Mesendoderm (in vitro differentiated cells): Measurements from ENCODE around the gene SLC18B1.

Source experiments
- DNase-seq: peaks from one replicate; pipeline ENCODE4 v3.0.0; 2013
- H2AK5ac ChIP-seq: 2 replicates; pipeline ENCODE4 v1.6.1; 2013; ENCODE audit warnings: low read length, inconsistent platforms
- H2BK120ac ChIP-seq: 2 replicates; pipeline ENCODE4 v1.6.1; 2013; ENCODE audit warnings: low read depth, mild to moderate bottlenecking, low read length, moderate library complexity, mixed read lengths
- H2BK15ac ChIP-seq: replicated peaks from 2 replicates; pipeline ENCODE4 v1.6.1; 2013; ENCODE audit warnings: low read depth, mild to moderate bottlenecking, moderate library complexity
- H2BK5ac ChIP-seq: 2 replicates; pipeline ENCODE4 v1.6.1; 2013; ENCODE audit warnings: low read length, inconsistent platforms
- H3K18ac ChIP-seq: 2 replicates; pipeline ENCODE4 v1.6.1; 2013; ENCODE audit warnings: mild to moderate bottlenecking, low read length, mixed read lengths
- H3K23ac ChIP-seq: one replicate; pipeline ENCODE4 v1.6.1; 2013; ENCODE audit warnings: low read length
- H3K27ac ChIP-seq: 2 replicates; pipeline ENCODE4 v1.5.1; 2013; ENCODE audit warnings: low read depth, mild to moderate bottlenecking, inconsistent platforms, low read length, moderate library complexity
- H3K27me3 ChIP-seq: 2 replicates; pipeline ENCODE4 v1.6.1; 2013; ENCODE audit warnings: low read length, control low read depth, mild to moderate bottlenecking, inconsistent platforms; ENCODE audit not compliant: insufficient read depth, poor library complexity
- H3K36me3 ChIP-seq: 2 replicates; pipeline ENCODE4 v1.6.1; 2013; ENCODE audit warnings: low read length, inconsistent platforms; ENCODE audit not compliant: control insufficient read depth, insufficient read depth
- H3K4ac ChIP-seq: one replicate; pipeline ENCODE4 v1.6.1; 2013; ENCODE audit warnings: low read depth, mild to moderate bottlenecking, low read length, moderate library complexity
- H3K4me1 ChIP-seq: 2 replicates; pipeline ENCODE4 v1.6.1; 2013; ENCODE audit warnings: low read depth, low read length, inconsistent platforms; ENCODE audit not compliant: control insufficient read depth
- H3K4me2 ChIP-seq: 2 replicates; pipeline ENCODE4 v1.6.1; 2013; ENCODE audit warnings: low read length
- H3K4me3 ChIP-seq: 2 replicates; pipeline ENCODE4 v1.5.1; 2013; ENCODE audit warnings: mild to moderate bottlenecking, low read length
- H3K56ac ChIP-seq: one replicate; pipeline ENCODE4 v1.6.1; 2013; ENCODE audit warnings: low read length
- H3K79me1 ChIP-seq: 2 replicates; pipeline ENCODE4 v1.6.1; 2013; ENCODE audit warnings: low read length, inconsistent platforms
- H3K79me2 ChIP-seq: 2 replicates; pipeline ENCODE4 v1.6.1; 2013; ENCODE audit warnings: mild to moderate bottlenecking, low read length; ENCODE audit not compliant: control insufficient read depth, insufficient read depth
- H3K9ac ChIP-seq: 2 replicates; pipeline ENCODE4 v1.6.1; 2013; ENCODE audit warnings: low read length, inconsistent platforms
- H4K5ac ChIP-seq: one replicate; pipeline ENCODE4 v1.6.1; 2013; ENCODE audit warnings: low read length
- H4K8ac ChIP-seq: one replicate; pipeline ENCODE4 v1.6.1; 2013; ENCODE audit warnings: low read depth, mild to moderate bottlenecking, control low read depth, low read length, moderate library complexity
- WGBS: extraction: QIAGEN DNeasy Blood & Tissue Kit; methylation state at CpG from one replicate; pipeline ENCODE4 v1.1.7; 2013; ENCODE audit warnings: low lambda C conversion rate, missing lambda C conversion rate; ENCODE audit not compliant: insufficient coverage; ENCODE audit errors: extremely low coverage; 5-methylcytosine and 5-hydroxymethylcytosine counted together

Gene SLC18B1

GRCh38 chr6:132768051-132768517 lies 30.4 kb downstream of the SLC18B1 start:
- Histone ChIP-seq H4K5ac (no peak overlapping the region), H3K4me3 (no peak overlapping the region), H3K4me2 (peak overlapping the region; percentile 20), H2AK5ac (no peak overlapping the region), H3K27ac (no peak overlapping the region), H3K4me1 (no peaks in the 10 kb centered on the region), H3K79me2 (no peaks in the 10 kb centered on the region), H3K4ac (no peak overlapping the region), H2BK5ac (no peak overlapping the region), H3K9ac (peak overlapping the region; percentile 43), H4K8ac (no peak overlapping the region), H3K79me1 (no peaks in the 10 kb centered on the region), H2BK15ac (no peak overlapping the region), H2BK120ac (no peak overlapping the region), H3K36me3 (no peaks in the 10 kb centered on the region), H3K23ac (no peak overlapping the region), H3K18ac (no peak overlapping the region), H3K56ac (peak overlapping the region; percentile 38), H3K27me3 (no peaks in the 10 kb centered on the region)
- no CpG with 5 or more reads among the region's 6 CpGs for WGBS
- peak; percentile 84 for DNase-seq

DNA sequence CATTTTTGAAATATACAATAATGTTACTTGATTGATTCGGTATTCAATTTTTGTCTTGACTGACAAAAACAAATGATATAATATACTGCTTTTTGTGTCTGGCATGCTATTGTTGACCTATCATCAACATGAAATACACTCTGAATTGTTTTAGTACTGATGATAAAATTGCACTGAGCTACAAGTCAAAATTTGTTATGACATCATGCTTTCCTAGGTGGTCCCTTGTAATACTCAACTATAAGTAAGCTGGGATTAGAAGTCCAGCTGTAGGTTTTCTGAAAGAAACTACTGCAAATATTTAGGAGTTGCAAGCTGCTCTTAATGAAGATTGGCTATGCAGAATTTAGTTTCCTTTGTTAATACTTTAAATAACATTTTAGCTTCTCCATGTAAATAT lies 32.9 kb downstream of the SLC18B1 start:
- Histone ChIP-seq H3K27ac (no peak overlapping the region), H3K23ac (no peak overlapping the region), H3K79me1 (no peaks in the 10 kb centered on the region), H2BK120ac (no peak overlapping the region), H3K4me3 (no peak overlapping the region), H4K5ac (no peak overlapping the region), H3K79me2 (no peaks in the 10 kb centered on the region), H3K9ac (no peak overlapping the region), H3K27me3 (no peaks in the 10 kb centered on the region), H3K4ac (no peak overlapping the region), H2BK5ac (no peak overlapping the region), H3K4me1 (no peaks in the 10 kb centered on the region), H3K56ac (no peak overlapping the region), H2AK5ac (no peak overlapping the region), H3K4me2 (no peak overlapping the region), H3K18ac (no peak overlapping the region), H3K36me3 (no peaks in the 10 kb centered on the region), H2BK15ac (no peak overlapping the region), H4K8ac (no peak overlapping the region)
- no CpG with 5 or more reads among the region's 1 CpG for WGBS
- DNase-seq, result no peak

DNA sequence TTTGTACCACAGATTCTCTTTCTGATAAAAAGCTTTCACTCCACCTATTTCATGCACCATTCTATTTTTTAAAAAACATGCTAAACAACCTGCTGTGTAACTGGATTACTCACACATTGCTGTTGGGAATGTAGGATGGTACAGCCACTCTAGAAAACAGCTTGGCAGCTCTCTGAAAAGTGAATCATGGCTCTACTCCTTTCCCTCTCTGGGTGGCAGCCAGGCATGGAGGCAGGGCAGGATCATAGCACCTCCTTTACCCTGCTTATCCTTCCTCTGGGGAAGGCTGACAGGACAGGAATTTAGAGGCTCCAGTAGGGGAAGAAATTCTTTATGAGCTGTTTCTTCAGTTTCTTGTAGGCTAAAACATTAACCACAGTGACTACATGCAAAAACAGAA lies 34.1 kb downstream of the SLC18B1 start:
- H4K8ac ChIP-seq, result no peak overlapping the region
- no peak overlapping the region for H3K4me3 ChIP-seq
- H3K27ac ChIP-seq, result no peak overlapping the region
- H2BK15ac ChIP-seq, result no peak overlapping the region
- no peak overlapping the region for H3K4me2 ChIP-seq
- H3K79me1 ChIP-seq, result no peaks in the 10 kb centered on the region
- peak; percentile 36 for DNase-seq
- no peak overlapping the region for H4K5ac ChIP-seq
- H3K79me2 ChIP-seq, result no peaks in the 10 kb centered on the region
- no peak overlapping the region for H3K4ac ChIP-seq
- H2AK5ac ChIP-seq, result no peak overlapping the region
- no peak overlapping the region for H3K9ac ChIP-seq
- H3K23ac ChIP-seq, result no peak overlapping the region
- H3K27me3 ChIP-seq, result no peaks in the 10 kb centered on the region
- H3K18ac ChIP-seq, result no peak overlapping the region
- no peak overlapping the region for H3K56ac ChIP-seq
- H3K4me1 ChIP-seq, result no peaks in the 10 kb centered on the region
- H2BK120ac ChIP-seq, result no peak overlapping the region
- no peak overlapping the region for H2BK5ac ChIP-seq
- H3K36me3 ChIP-seq, result no peaks in the 10 kb centered on the region

DNA sequence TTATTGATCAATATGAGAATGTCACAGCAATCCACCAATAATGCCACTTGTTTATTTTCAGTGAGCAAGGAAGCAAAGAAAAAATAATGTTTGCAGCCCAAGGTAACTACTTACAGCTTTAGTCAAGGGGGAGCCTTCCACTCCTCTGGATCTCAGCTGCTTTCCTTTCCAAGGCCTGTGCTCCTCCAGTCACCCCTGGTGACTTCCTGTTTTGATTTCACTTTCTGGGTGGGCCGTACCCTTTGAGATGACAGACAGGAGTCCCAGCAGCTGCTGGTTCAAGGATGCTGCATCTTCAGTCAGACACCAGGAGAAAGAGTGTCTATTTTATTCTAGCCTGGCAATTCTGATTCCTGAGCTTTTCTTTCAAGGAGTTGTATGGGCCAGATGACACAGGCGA lies 35.2 kb downstream of the SLC18B1 start:
- Histone ChIP-seq H4K8ac (no peak overlapping the region), H2AK5ac (no peak overlapping the region), H3K4me3 (no peak overlapping the region), H4K5ac (no peak overlapping the region), H2BK120ac (no peak overlapping the region), H3K79me2 (no peaks in the 10 kb centered on the region), H3K27me3 (no peaks in the 10 kb centered on the region), H3K9ac (no peak overlapping the region), H3K4me1 (no peaks in the 10 kb centered on the region), H3K18ac (no peak overlapping the region), H3K36me3 (no peaks in the 10 kb centered on the region), H3K23ac (no peak overlapping the region), H3K56ac (no peak overlapping the region), H3K27ac (no peak overlapping the region), H2BK15ac (no peak overlapping the region), H3K4me2 (no peak overlapping the region), H2BK5ac (no peak overlapping the region), H3K4ac (no peak overlapping the region), H3K79me1 (no peaks in the 10 kb centered on the region)
- no CpG with 5 or more reads among the region's 2 CpGs for WGBS
- DNase-seq, result peak; percentile 31

- no peak overlapping the region for H3K27ac ChIP-seq
- H3K9ac ChIP-seq, result no peak overlapping the region
- no peak overlapping the region for H3K18ac ChIP-seq
- H3K4me2 ChIP-seq, result no peak overlapping the region
- H2AK5ac ChIP-seq, result no peak overlapping the region
- H3K23ac ChIP-seq, result no peak overlapping the region
- H3K4ac ChIP-seq, result no peak overlapping the region
- H2BK15ac ChIP-seq, result no peak overlapping the region
- no peaks in the 10 kb centered on the region for H3K27me3 ChIP-seq
- no peaks in the 10 kb centered on the region for H3K79me1 ChIP-seq
- DNase-seq, result no peak
- H4K5ac ChIP-seq, result no peak overlapping the region
- H3K56ac ChIP-seq, result no peak overlapping the region
- no peaks in the 10 kb centered on the region for H3K79me2 ChIP-seq
- H3K4me3 ChIP-seq, result no peak overlapping the region
- H3K36me3 ChIP-seq, result no peaks in the 10 kb centered on the region
- no CpG with 5 or more reads among the region's 3 CpGs for WGBS
- H2BK5ac ChIP-seq, result no peak overlapping the region
- no peak overlapping the region for H4K8ac ChIP-seq
- no peaks in the 10 kb centered on the region for H3K4me1 ChIP-seq
- no peak overlapping the region for H2BK120ac ChIP-seq
Measured at GRCh38 chr6:132760256-132760655, 38.2 kb downstream of the SLC18B1 start.

- H4K8ac ChIP-seq, result no peak overlapping the region
- no peak overlapping the region for H3K18ac ChIP-seq
- no peak overlapping the region for H2BK15ac ChIP-seq
- no peak overlapping the region for H3K4ac ChIP-seq
- no peaks in the 10 kb centered on the region for H3K79me2 ChIP-seq
- H2BK120ac ChIP-seq, result no peak overlapping the region
- H3K9ac ChIP-seq, result no peak overlapping the region
- no peaks in the 10 kb centered on the region for H3K79me1 ChIP-seq
- H3K4me1 ChIP-seq, result no peaks in the 10 kb centered on the region
- no CpG with 5 or more reads among the region's 2 CpGs for WGBS
- H2AK5ac ChIP-seq, result no peak overlapping the region
- H3K27ac ChIP-seq, result no peak overlapping the region
- no peak overlapping the region for H3K4me3 ChIP-seq
- H2BK5ac ChIP-seq, result no peak overlapping the region
- no peak overlapping the region for H4K5ac ChIP-seq
- no peak overlapping the region for H3K23ac ChIP-seq
- H3K56ac ChIP-seq, result no peak overlapping the region
- H3K36me3 ChIP-seq, result no peaks in the 10 kb centered on the region
- no peaks in the 10 kb centered on the region for H3K27me3 ChIP-seq
- DNase-seq, result no peak
- no peak overlapping the region for H3K4me2 ChIP-seq
Measured at GRCh38 chr6:132758689-132759088, 39.7 kb downstream of the SLC18B1 start.
